Skeletal muscle tissue (tissue), 4 donors: ENCODE measurements around the gene YEATS2. TPM values are rescaled to one million over a fixed set of nuclear protein-coding genes. Genes with fewer than 3 reads are reported as not detected.
"Not testable (repeated sequence)": the region's sequence is repeated elsewhere in the genome, so short reads cannot be mapped to it uniquely, and the experiment has no call there.

Experiments used
- H3K27ac ChIP-seq: one replicate; pipeline ENCODE4 v1.7.0; 2013; ENCODE audit warnings: mild to moderate bottlenecking, low read depth, low read length, inconsistent platforms
- H3K27me3 ChIP-seq, 3 donors: one replicate each; pipeline ENCODE4 v1.7.0; 2013; ENCODE audit warnings: low read length in 3 of 3; ENCODE audit not compliant: control insufficient read depth in 3 of 3, insufficient read depth in 3 of 3
- H3K36me3 ChIP-seq, 3 donors: one replicate each; pipeline ENCODE4 v1.7.0; 2013; ENCODE audit warnings: low read length in 3 of 3; ENCODE audit not compliant: control insufficient read depth in 3 of 3, insufficient read depth in 3 of 3
- H3K4me1 ChIP-seq, 3 donors: one replicate each; pipeline ENCODE4 v1.7.0; 2013; ENCODE audit warnings: low read length in 3 of 3, mild to moderate bottlenecking in 3 of 3; ENCODE audit not compliant: control insufficient read depth in 3 of 3, insufficient read depth in 3 of 3
- H3K4me3 ChIP-seq, 3 donors: one replicate each; pipeline ENCODE4 v1.7.0; 2013; ENCODE audit warnings: low read length in 3 of 3
- H3K9ac ChIP-seq, 3 donors: one replicate each; pipeline ENCODE4 v1.7.0; 2013; ENCODE audit warnings: low read length in 3 of 3, mild to moderate bottlenecking in 3 of 3, moderate library complexity in 2 of 3, low read depth in 1 of 3
- H3K9me3 ChIP-seq, 3 donors: one replicate each; pipeline ENCODE4 v1.7.0; 2013; ENCODE audit warnings: low read length in 3 of 3; ENCODE audit not compliant: control insufficient read depth in 3 of 3
- total RNA-seq: library from RNA; depleted of rRNA; stranded (reverse); fragments of >200 nt; gene quantifications from one replicate; pipeline ENCODE4 v1.2.3, GENCODE V29; 2014
- donor health status: Osteomylitis.

The YEATS2 gene
- total RNA-seq, 1 donor from 2014 or later = 21.4 TPM

DNA sequence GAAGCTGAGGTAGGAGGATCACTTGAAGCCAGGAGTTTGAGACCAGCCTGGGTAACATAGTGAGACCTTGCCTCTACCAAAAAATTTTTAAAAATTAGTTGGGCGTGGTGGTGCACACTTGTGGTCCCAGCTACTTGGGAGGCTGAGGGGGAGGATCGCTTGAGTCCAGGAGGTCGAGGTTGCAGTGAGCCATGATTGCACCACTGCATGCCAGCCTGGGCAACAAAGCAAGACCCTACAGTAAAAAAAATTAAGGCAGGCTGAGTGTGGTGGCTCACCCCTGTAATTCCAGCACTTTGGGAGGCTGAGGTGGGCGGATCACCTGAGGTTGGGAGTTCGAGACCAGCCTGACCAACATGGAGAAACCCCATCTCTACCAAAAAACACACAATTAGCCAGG is 8.0 kb upstream of the YEATS2 start:
- H3K4me1 ChIP-seq, H3K9ac ChIP-seq, H3K27me3 ChIP-seq, H3K27ac ChIP-seq, H3K4me3 ChIP-seq, H3K9me3 ChIP-seq, H3K36me3 ChIP-seq: not testable (repeated sequence)

DNA sequence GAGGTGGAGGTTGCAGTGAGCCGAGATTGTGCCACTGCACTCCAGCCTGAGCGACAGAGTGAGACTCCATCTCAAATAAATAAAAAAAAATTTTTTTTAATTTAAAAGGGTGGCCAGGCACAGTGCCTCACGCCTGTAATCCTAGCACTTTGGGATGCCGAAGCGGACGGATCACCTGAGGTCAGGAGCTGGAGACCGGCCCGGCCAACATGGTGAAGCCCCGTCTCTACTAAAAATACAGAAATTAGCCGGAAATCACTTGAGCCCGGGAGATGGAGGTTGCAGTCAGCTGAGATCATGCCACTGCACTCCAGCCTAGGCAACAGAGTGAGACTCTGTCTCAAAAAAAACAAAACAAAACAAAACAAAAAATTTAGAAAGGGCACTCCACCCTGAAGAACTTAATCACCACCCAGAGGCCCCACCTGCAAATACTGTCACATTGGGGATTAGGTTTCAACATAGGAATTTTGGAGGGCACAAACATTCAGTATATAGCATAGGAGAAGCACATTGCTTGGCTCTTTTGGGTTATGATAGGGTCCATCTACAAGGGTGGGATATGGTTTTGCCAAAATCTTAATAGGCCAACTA is 7.1 kb upstream of the YEATS2 start:
- Histone ChIP-seq H3K27ac (no peak overlapping the region), H3K4me1 (peaks cover 0 to under 1% (median 0%) of the 10 kb centered on the region in 3 donors), H3K9me3 (no peaks in the 10 kb centered on the region), H3K4me3 (no peak overlapping the region), H3K9ac (no peak overlapping the region), H3K27me3 (no peaks in the 10 kb centered on the region), H3K36me3 (no peaks in the 10 kb centered on the region)

- Histone ChIP-seq H3K36me3 (no peaks in the 10 kb centered on the region), H3K9ac (no peak overlapping the region), H3K4me3 (no peak overlapping the region), H3K4me1 (peaks cover 2 to 5% (median 2%) of the 10 kb centered on the region in 3 donors), H3K27me3 (no peaks in the 10 kb centered on the region), H3K9me3 (no peaks in the 10 kb centered on the region), H3K27ac (no peak overlapping the region)
Measured at GRCh38 chr3:183692436-183692835, 5.2 kb upstream of the YEATS2 start.

- H3K4me1 ChIP-seq = peaks cover 5 to 13% (median 8%) of the 10 kb centered on the region in 3 donors
Measured at GRCh38 chr3:183695569-183696364, 1.8 kb upstream of the YEATS2 start.

DNA sequence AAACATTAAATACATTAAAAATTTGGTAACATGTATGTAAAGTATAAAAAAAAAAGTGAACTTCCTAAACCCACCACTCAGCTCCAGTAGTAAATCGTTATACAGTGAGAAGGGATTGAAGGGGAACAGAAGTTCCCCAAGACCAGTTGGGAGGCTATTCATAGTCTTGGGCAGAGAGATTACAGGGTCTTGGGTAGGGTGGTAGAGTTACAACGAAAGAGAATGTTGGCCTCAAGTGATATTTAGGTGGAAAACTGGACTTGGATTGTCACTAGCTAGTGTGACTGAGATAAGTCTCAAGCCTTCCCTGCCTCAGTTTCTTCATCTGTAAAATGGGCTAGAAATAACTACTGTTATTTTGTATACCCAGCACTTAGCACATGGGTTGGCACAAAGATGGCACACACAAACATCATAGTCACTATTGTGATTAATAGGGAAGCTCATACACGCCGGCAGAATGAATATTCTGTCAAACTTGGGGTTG is 431 bp upstream of the YEATS2 start:
- peaks cover 0 to 2% (median 0%) of the 10 kb centered on the region in 3 donors for H3K36me3 ChIP-seq
- H3K9ac ChIP-seq = peak overlapping the region in 2 of 3 donors; percentile 56 to 91

More at GRCh38 chr3:183695569-183696364, 1.8 kb upstream of the YEATS2 start:
- no peak overlapping the region for H3K4me3 ChIP-seq
- H3K27ac ChIP-seq = no peak overlapping the region
- no peaks in the 10 kb centered on the region for H3K27me3 ChIP-seq
- no peak overlapping the region for H3K9ac ChIP-seq
- no peaks in the 10 kb centered on the region for H3K9me3 ChIP-seq
- no peaks in the 10 kb centered on the region for H3K36me3 ChIP-seq

GRCh38 chr3:183698318-183698751 is 738 bp downstream of the YEATS2 start:
- H3K36me3 ChIP-seq = peaks cover 0 to 2% (median 0%) of the 10 kb centered on the region in 3 donors
- peak overlapping the region; percentile 83 to 91 (median 86) for H3K9ac ChIP-seq
- H3K4me1 ChIP-seq = peaks cover 5 to 15% (median 13%) of the 10 kb centered on the region in 3 donors
- H3K4me3 ChIP-seq = peak overlapping the region; percentile 84 to 90 (median 89)
- H3K27me3 ChIP-seq = no peaks in the 10 kb centered on the region
- H3K27ac ChIP-seq = peak overlapping the region; percentile 81
- no peaks in the 10 kb centered on the region for H3K9me3 ChIP-seq

More for the DNA sequence above, 431 bp upstream of the YEATS2 start:
- Histone ChIP-seq H3K9me3 (no peaks in the 10 kb centered on the region), H3K4me1 (peaks cover 5 to 15% (median 13%) of the 10 kb centered on the region in 3 donors), H3K27me3 (no peaks in the 10 kb centered on the region), H3K27ac (no peak overlapping the region), H3K4me3 (peak overlapping the region; percentile 84 to 90 (median 89))

- Histone ChIP-seq H3K27me3 (no peaks in the 10 kb centered on the region), H3K27ac (peak overlapping the region; percentile 81), H3K4me3 (peak overlapping the region; percentile 84 to 90 (median 89)), H3K36me3 (peaks cover 0 to 2% (median 0%) of the 10 kb centered on the region in 3 donors), H3K4me1 (peaks cover 5 to 15% (median 13%) of the 10 kb centered on the region in 3 donors), H3K9me3 (no peaks in the 10 kb centered on the region), H3K9ac (peak overlapping the region; percentile 83 to 91 (median 86))
Measured at GRCh38 chr3:183698756-183699155, 1.2 kb downstream of the YEATS2 start.

DNA sequence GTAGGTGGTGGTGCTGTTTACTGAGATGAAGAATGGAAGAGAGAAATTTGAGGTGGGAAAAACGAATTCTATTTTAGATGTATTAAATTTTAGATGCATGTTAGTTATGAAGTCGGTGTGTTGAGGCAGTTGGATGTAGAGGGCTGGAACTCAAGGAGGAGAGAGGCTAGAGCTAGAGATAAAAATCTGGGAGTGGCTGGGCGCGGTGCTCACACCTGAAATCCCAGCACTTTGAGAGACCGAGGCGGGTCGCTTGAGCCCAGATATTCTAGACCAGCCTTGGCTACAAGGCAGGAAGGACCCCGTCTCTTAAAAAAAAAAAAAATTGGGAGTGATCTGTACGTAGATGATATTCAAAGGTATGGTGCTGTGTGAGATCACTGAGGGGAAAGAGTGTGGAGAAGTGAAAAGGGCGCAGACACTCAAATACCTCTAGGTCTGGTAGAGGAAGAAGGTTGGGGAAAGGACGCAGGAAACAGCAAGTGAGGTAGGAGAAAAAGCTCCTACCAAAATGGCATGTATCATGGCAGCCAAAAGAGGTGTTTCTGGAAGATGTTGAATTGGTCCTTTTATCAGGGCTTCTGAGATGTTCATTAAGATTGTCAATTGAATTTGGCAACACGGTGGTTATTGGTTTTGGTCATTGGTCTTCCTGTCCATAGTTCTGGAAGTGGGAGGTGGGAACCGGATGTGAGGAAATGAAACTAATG is 1.8 kb downstream of the YEATS2 start:
- Histone ChIP-seq H3K9me3 (no peaks in the 10 kb centered on the region), H3K27ac (peak overlapping the region; percentile 81), H3K9ac (peak overlapping the region in 1 of 3 donors; percentile 19), H3K4me1 (peaks cover 5 to 15% (median 13%) of the 10 kb centered on the region in 3 donors), H3K27me3 (no peaks in the 10 kb centered on the region), H3K4me3 (peak overlapping the region; percentile 84 to 90 (median 89)), H3K36me3 (peaks cover 0 to 2% (median 0%) of the 10 kb centered on the region in 3 donors)

- H3K4me3 ChIP-seq = no peak overlapping the region
- no peaks in the 10 kb centered on the region for H3K9me3 ChIP-seq
- peaks cover 0 to 2% (median 0%) of the 10 kb centered on the region in 3 donors for H3K36me3 ChIP-seq
- peaks cover 0 to 15% (median 13%) of the 10 kb centered on the region in 3 donors for H3K4me1 ChIP-seq
- H3K27me3 ChIP-seq = no peaks in the 10 kb centered on the region
- H3K9ac ChIP-seq = no peak overlapping the region
- no peak overlapping the region for H3K27ac ChIP-seq
Measured at GRCh38 chr3:183701744-183702143, 4.1 kb downstream of the YEATS2 start.
